Stimulated activated naive CD8-positive, alpha-beta T cell treated with anti-CD3 and anti-CD28 coated beads, Interleukin-15, Interleukin-2, amounts not matched to agents 100 U/mL and 50 U/mL, for 24 hours (primary cell): ENCODE results near the gene PTPRT.

Source experiments
- ATAC-seq: fragments of 150-1000 bp; cut with Tn5 transposase; one replicate; pipeline ENCODE4 v1.10.0; 2021
- DNase-seq: peaks from one replicate; pipeline ENCODE4 v3.0.0; 2021

The PTPRT gene

GRCh38 chr20:42714298-42715141 lies 475.2 kb downstream of the PTPRT start:
- ATAC-seq = no peak
- no peak for DNase-seq

- ATAC-seq = no peak
- DNase-seq = no peak
Measured at GRCh38 chr20:42708266-42708665, 481.4 kb downstream of the PTPRT start.

GRCh38 chr20:42706759-42707158 lies 482.9 kb downstream of the PTPRT start:
- ATAC-seq = no peak

GRCh38 chr20:42705550-42705949 lies 484.2 kb downstream of the PTPRT start:
- no peak for ATAC-seq
- DNase-seq = no peak

More at GRCh38 chr20:42706759-42707158, 482.9 kb downstream of the PTPRT start:
- DNase-seq = no peak

- DNase-seq (no peak), ATAC-seq (no peak)
Measured at GRCh38 chr20:42703744-42704143, 486.0 kb downstream of the PTPRT start.

GRCh38 chr20:42701948-42702347 lies 487.8 kb downstream of the PTPRT start:
- no peak for ATAC-seq
- no peak for DNase-seq

GRCh38 chr20:42700372-42700771 lies 489.3 kb downstream of the PTPRT start:
- ATAC-seq = no peak
- no peak for DNase-seq

GRCh38 chr20:42697962-42698361 lies 491.7 kb downstream of the PTPRT start:
- ATAC-seq (no peak), DNase-seq (no peak)

GRCh38 chr20:42690842-42691437 lies 498.8 kb downstream of the PTPRT start:
- ATAC-seq (no peak), DNase-seq (no peak)

GRCh38 chr20:42688576-42688975 lies 501.1 kb downstream of the PTPRT start:
- no peak for DNase-seq
- no peak for ATAC-seq

- DNase-seq (no peak), ATAC-seq (no peak)
Measured at GRCh38 chr20:42686057-42686456, 503.6 kb downstream of the PTPRT start.

- ATAC-seq (no peak), DNase-seq (no peak)
Measured at GRCh38 chr20:42678895-42679294, 510.8 kb downstream of the PTPRT start.

- ATAC-seq (no peak), DNase-seq (no peak)
Measured at GRCh38 chr20:42656130-42656529, 533.6 kb downstream of the PTPRT start.

GRCh38 chr20:42652266-42652665 lies 537.4 kb downstream of the PTPRT start:
- DNase-seq (no peak), ATAC-seq (no peak)

- no peak for ATAC-seq
- DNase-seq = no peak
Measured at GRCh38 chr20:42650191-42650746, 539.4 kb downstream of the PTPRT start.

- DNase-seq (no peak), ATAC-seq (no peak)
Measured at GRCh38 chr20:42649748-42650147, 540.0 kb downstream of the PTPRT start.

GRCh38 chr20:42646250-42646649 lies 543.5 kb downstream of the PTPRT start:
- ATAC-seq = no peak
- no peak for DNase-seq

GRCh38 chr20:42641886-42642285 lies 547.8 kb downstream of the PTPRT start:
- DNase-seq (no peak), ATAC-seq (no peak)

GRCh38 chr20:42639140-42639539 lies 550.6 kb downstream of the PTPRT start:
- ATAC-seq (no peak), DNase-seq (no peak)

- no peak for DNase-seq
- no peak for ATAC-seq
Measured at GRCh38 chr20:42635699-42636411, 553.9 kb downstream of the PTPRT start.

GRCh38 chr20:42634156-42634555 lies 555.5 kb downstream of the PTPRT start:
- no peak for ATAC-seq

GRCh38 chr20:42628683-42629082 lies 561.0 kb downstream of the PTPRT start:
- no peak for ATAC-seq
- no peak for DNase-seq

More at GRCh38 chr20:42634156-42634555, 555.5 kb downstream of the PTPRT start:
- no peak for DNase-seq

- DNase-seq (no peak), ATAC-seq (no peak)
Measured at GRCh38 chr20:42613076-42613475, 576.6 kb downstream of the PTPRT start.
